Thyroid gland (tissue), 4 donors: ENCODE data around the gene FOXO3.

Source experiments
- CTCF ChIP-seq, 6 experiments: fragments of 200-600 bp in 3 of 6; fragments of 450-650 bp in 3 of 6; sonication (generic) in 3 of 6; IDR thresholded peaks; one replicate each; pipeline ENCODE4 v1.5.1; 2016 to 2019; ENCODE audit warnings: antibody characterized with exemption in 6 of 6, mild to moderate bottlenecking in 2 of 6, inconsistent platforms in 1 of 6, moderate library complexity in 1 of 6
- POLR2A ChIP-seq, 2 donors: fragments of 450-650 bp; IDR thresholded peaks; one replicate each; pipeline ENCODE4 v1.6.1; 2017; ENCODE audit warnings: antibody characterized with exemption in 2 of 2, mild to moderate bottlenecking in 2 of 2, moderate library complexity in 1 of 2

GRCh38 chr6:108728826-108729225, 168.1 kb downstream of the FOXO3 start:
- TF ChIP-seq POLR2A (IDR thresholded peaks at IDR 0.05) (no peak), CTCF (IDR thresholded peaks at IDR 0.05) (no peak)
